ENCODE data around the gene BCAS3.
A peak's percentile ranks its signal among the peaks of the same experiment; 100 is the strongest.

The BCAS3 gene

DNA sequence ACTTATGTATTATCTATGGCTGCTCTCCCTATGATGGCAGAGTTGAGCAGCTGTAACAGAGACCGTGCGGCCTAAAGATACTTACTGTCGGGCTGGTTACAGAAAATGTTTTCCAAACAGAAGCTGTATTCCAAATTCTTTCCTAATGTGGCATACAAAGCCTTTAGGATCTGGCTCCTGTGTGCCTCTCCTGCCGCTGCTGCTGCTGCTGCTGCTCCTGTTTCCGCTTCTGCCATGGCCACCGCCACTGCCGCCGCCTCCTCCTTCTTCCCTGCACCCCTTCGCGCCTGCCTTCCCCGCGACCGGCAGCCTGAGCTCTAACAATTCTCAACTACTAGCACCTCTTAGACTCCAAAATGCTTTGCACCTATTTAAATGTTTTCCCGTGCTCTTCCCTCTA is 458.1 kb downstream of the BCAS3 start:
- H3K4me3 ChIP-seq (replicated peaks; ENCODE audit: low read depth, low read length), result no peak overlapping the region
- TF ChIP-seq, protein P1, sequence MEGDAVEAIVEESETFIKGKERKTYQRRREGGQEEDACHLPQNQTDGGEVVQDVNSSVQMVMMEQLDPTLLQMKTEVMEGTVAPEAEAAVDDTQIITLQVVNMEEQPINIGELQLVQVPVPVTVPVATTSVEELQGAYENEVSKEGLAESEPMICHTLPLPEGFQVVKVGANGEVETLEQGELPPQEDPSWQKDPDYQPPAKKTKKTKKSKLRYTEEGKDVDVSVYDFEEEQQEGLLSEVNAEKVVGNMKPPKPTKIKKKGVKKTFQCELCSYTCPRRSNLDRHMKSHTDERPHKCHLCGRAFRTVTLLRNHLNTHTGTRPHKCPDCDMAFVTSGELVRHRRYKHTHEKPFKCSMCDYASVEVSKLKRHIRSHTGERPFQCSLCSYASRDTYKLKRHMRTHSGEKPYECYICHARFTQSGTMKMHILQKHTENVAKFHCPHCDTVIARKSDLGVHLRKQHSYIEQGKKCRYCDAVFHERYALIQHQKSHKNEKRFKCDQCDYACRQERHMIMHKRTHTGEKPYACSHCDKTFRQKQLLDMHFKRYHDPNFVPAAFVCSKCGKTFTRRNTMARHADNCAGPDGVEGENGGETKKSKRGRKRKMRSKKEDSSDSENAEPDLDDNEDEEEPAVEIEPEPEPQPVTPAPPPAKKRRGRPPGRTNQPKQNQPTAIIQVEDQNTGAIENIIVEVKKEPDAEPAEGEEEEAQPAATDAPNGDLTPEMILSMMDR (IDR thresholded peaks at IDR 0.05; ENCODE audit: low read length, missing control alignments), result no peak
- DNase-seq (ENCODE audit: low read depth), result no peak

DNA sequence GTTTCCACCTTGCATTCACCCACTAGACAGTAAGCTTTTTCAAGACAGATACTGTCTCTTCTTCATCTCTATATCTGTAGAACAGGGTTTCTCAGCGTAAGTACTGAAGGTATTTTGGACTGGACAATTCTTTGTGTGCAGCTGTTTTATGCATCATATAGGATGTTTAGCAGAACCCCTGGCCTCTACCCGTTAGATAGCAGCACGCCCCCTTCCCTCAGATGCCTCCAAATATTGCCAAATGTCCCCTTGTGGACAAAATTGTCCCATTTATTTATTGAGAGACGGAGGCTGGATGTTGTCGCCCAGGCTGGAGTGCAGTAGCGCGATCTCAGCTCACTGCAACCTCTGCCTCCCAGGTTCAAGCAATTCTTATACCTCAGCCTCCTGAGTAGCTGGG is 458.6 kb downstream of the BCAS3 start:
- no peak overlapping the region for H3K4me3 ChIP-seq (replicated peaks; ENCODE audit: low read depth, low read length)
- TF ChIP-seq, protein P1 (IDR thresholded peaks at IDR 0.05; ENCODE audit: low read length, missing control alignments), result no peak
- no peak for DNase-seq (ENCODE audit: low read depth)

DNA sequence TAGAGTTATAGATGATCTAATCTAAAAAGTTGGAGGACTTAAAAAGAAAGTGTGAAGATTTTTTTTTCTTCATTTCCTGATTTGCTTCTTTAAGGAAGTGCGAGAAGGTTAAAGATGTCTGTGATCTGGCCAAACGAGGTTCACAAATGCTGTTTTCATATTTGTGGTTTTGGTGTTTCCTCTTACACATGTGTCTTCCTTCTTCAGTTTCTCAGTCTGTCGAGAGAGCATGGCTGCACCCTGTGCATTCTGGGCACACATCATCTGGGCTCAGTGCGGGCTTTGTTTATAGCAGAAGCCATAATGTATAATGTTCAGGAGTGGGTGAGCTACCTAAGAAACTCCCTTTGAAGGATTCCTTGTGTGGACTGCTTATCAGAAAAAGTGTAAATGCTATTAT is 461.6 kb downstream of the BCAS3 start:
- DNase-seq (ENCODE audit: low read depth), result peak; percentile 66
- TF ChIP-seq, protein P1 (IDR thresholded peaks at IDR 0.05; ENCODE audit: low read length, missing control alignments), result no peak
- no peak overlapping the region for H3K4me3 ChIP-seq (replicated peaks; ENCODE audit: low read depth, low read length)

DNA sequence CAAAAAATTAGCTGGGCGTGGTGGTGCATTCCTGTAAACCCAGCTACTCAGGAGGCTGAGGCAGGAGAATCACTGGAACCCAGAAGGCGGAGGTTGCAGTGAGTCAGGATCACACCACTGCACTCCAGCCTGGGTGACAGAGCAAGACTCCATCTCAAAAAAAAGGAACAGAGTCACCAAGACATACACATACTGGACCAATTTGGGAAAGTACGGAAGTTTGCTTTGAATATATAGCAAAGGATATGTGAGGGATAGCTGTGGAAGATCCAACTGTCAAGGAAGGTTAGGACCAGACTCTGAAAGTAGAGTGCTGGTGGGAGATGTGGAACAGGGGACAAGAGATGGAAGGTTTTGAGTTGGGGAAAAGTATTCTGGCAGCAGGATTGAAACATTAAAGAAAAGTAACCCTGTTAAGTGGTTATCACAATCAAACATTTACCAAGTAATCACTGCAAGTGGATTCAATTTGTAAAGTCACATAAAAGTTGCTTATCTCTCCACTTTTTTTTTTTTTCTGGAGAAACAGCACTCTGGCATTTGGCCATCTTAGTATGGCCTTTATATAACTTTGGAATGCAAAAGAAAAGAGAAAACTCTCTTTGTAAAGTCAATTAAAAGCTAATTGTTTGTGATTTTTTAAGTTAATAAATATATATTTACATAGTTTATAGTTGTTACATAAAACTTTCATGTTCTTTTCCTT is 462.6 kb downstream of the BCAS3 start:
- TF ChIP-seq, protein P1 (IDR thresholded peaks at IDR 0.05; ENCODE audit: low read length, missing control alignments), result no peak
- no peak overlapping the region for H3K4me3 ChIP-seq (replicated peaks; ENCODE audit: low read depth, low read length)
- DNase-seq (ENCODE audit: low read depth), result no peak

DNA sequence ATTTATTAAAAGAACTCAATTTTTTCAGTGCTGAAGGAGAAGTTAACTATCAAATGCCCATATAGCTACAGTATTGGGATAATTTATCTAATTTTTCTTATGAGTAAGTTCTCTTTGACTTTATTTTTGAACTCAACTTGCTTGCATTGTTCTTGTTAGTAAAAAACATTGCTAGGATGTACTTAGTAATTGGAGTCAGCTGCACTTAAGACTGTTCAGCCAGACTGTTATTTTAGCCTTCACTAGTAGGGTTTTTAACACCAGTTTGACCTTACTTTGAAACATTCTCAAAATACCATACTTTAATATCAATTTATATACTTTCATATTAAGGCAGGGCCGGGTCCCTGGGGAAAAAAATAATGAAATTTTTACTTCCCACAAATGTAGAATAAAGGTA is 465.4 kb downstream of the BCAS3 start:
- no peak overlapping the region for H3K4me3 ChIP-seq (replicated peaks; ENCODE audit: low read depth, low read length)
- no peak for DNase-seq (ENCODE audit: low read depth)
- TF ChIP-seq, protein P1 (IDR thresholded peaks at IDR 0.05; ENCODE audit: low read length, missing control alignments), result no peak

DNA sequence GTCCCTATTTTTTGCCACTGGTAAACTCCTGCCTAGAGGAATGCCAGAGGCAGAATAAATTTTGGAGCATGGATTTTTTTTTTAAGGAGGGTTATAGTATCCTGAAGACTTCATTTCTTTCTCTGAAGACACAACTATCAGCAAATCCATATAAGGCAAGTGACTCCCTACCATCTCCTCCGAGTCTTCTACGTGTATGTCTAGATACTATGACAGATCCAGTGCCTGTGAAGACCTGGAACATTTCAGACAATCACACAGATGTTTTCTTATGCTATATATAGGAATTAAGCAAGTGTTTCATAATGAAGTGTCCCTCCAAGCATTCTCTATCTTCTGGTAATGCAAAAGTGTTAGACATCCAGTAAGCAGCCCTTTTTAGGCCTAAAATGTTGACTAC is 466.5 kb downstream of the BCAS3 start:
- TF ChIP-seq, protein P1 (IDR thresholded peaks at IDR 0.05; ENCODE audit: low read length, missing control alignments), result no peak
- H3K4me3 ChIP-seq (replicated peaks; ENCODE audit: low read depth, low read length), result no peak overlapping the region
- DNase-seq (ENCODE audit: low read depth), result peak; percentile 55
